Mesendoderm (in vitro differentiated cells): Measurements from ENCODE around the gene PHACTR1.

Source experiments
- DNase-seq: peaks from one replicate; pipeline ENCODE4 v3.0.0; 2013
- H2AK5ac ChIP-seq: 2 replicates; pipeline ENCODE4 v1.6.1; 2013; ENCODE audit warnings: low read length, inconsistent platforms
- H2BK120ac ChIP-seq: 2 replicates; pipeline ENCODE4 v1.6.1; 2013; ENCODE audit warnings: low read depth, mild to moderate bottlenecking, low read length, moderate library complexity, mixed read lengths
- H2BK15ac ChIP-seq: replicated peaks from 2 replicates; pipeline ENCODE4 v1.6.1; 2013; ENCODE audit warnings: low read depth, mild to moderate bottlenecking, moderate library complexity
- H2BK5ac ChIP-seq: 2 replicates; pipeline ENCODE4 v1.6.1; 2013; ENCODE audit warnings: low read length, inconsistent platforms
- H3K18ac ChIP-seq: 2 replicates; pipeline ENCODE4 v1.6.1; 2013; ENCODE audit warnings: mild to moderate bottlenecking, low read length, mixed read lengths
- H3K23ac ChIP-seq: one replicate; pipeline ENCODE4 v1.6.1; 2013; ENCODE audit warnings: low read length
- H3K27ac ChIP-seq: 2 replicates; pipeline ENCODE4 v1.5.1; 2013; ENCODE audit warnings: low read depth, mild to moderate bottlenecking, inconsistent platforms, low read length, moderate library complexity
- H3K27me3 ChIP-seq: 2 replicates; pipeline ENCODE4 v1.6.1; 2013; ENCODE audit warnings: low read length, control low read depth, mild to moderate bottlenecking, inconsistent platforms; ENCODE audit not compliant: insufficient read depth, poor library complexity
- H3K36me3 ChIP-seq: 2 replicates; pipeline ENCODE4 v1.6.1; 2013; ENCODE audit warnings: low read length, inconsistent platforms; ENCODE audit not compliant: control insufficient read depth, insufficient read depth
- H3K4ac ChIP-seq: one replicate; pipeline ENCODE4 v1.6.1; 2013; ENCODE audit warnings: low read depth, mild to moderate bottlenecking, low read length, moderate library complexity
- H3K4me1 ChIP-seq: 2 replicates; pipeline ENCODE4 v1.6.1; 2013; ENCODE audit warnings: low read depth, low read length, inconsistent platforms; ENCODE audit not compliant: control insufficient read depth
- H3K4me2 ChIP-seq: 2 replicates; pipeline ENCODE4 v1.6.1; 2013; ENCODE audit warnings: low read length
- H3K4me3 ChIP-seq: 2 replicates; pipeline ENCODE4 v1.5.1; 2013; ENCODE audit warnings: mild to moderate bottlenecking, low read length
- H3K56ac ChIP-seq: one replicate; pipeline ENCODE4 v1.6.1; 2013; ENCODE audit warnings: low read length
- H3K79me1 ChIP-seq: 2 replicates; pipeline ENCODE4 v1.6.1; 2013; ENCODE audit warnings: low read length, inconsistent platforms
- H3K79me2 ChIP-seq: 2 replicates; pipeline ENCODE4 v1.6.1; 2013; ENCODE audit warnings: mild to moderate bottlenecking, low read length; ENCODE audit not compliant: control insufficient read depth, insufficient read depth
- H3K9ac ChIP-seq: 2 replicates; pipeline ENCODE4 v1.6.1; 2013; ENCODE audit warnings: low read length, inconsistent platforms
- H4K5ac ChIP-seq: one replicate; pipeline ENCODE4 v1.6.1; 2013; ENCODE audit warnings: low read length
- H4K8ac ChIP-seq: one replicate; pipeline ENCODE4 v1.6.1; 2013; ENCODE audit warnings: low read depth, mild to moderate bottlenecking, control low read depth, low read length, moderate library complexity
- WGBS: extraction: QIAGEN DNeasy Blood & Tissue Kit; methylation state at CpG from one replicate; pipeline ENCODE4 v1.1.7; 2013; ENCODE audit warnings: low lambda C conversion rate, missing lambda C conversion rate; ENCODE audit not compliant: insufficient coverage; ENCODE audit errors: extremely low coverage; 5-methylcytosine and 5-hydroxymethylcytosine counted together

The PHACTR1 gene

GRCh38 chr6:13267142-13267651, 550.6 kb downstream of the PHACTR1 start:
- Histone ChIP-seq H3K4ac (no peak overlapping the region), H3K56ac (no peak overlapping the region), H3K27me3 (no peaks in the 10 kb centered on the region), H3K4me1 (peaks cover 2% of the 10 kb centered on the region), H4K5ac (no peak overlapping the region), H3K4me3 (no peak overlapping the region), H3K79me1 (no peaks in the 10 kb centered on the region), H2BK120ac (no peak overlapping the region), H2BK5ac (no peak overlapping the region), H2AK5ac (no peak overlapping the region), H3K79me2 (no peaks in the 10 kb centered on the region), H3K18ac (no peak overlapping the region), H3K4me2 (no peak overlapping the region), H2BK15ac (no peak overlapping the region), H3K9ac (no peak overlapping the region), H4K8ac (no peak overlapping the region), H3K27ac (no peak overlapping the region), H3K36me3 (no peaks in the 10 kb centered on the region), H3K23ac (no peak overlapping the region)
- no CpG with 5 or more reads among the region's 2 CpGs for whole genome bisulfite sequencing
- DNase-seq: no peak

GRCh38 chr6:13268913-13269518, 552.4 kb downstream of the PHACTR1 start:
- WGBS: no CpG with 5 or more reads among the region's 8 CpGs
- Histone ChIP-seq H3K18ac (no peak overlapping the region), H3K4ac (no peak overlapping the region), H4K5ac (no peak overlapping the region), H3K9ac (no peak overlapping the region), H3K27me3 (no peaks in the 10 kb centered on the region), H3K4me1 (peaks cover 2% of the 10 kb centered on the region), H2BK120ac (no peak overlapping the region), H3K56ac (no peak overlapping the region), H3K27ac (no peak overlapping the region), H3K4me2 (no peak overlapping the region), H3K79me1 (no peaks in the 10 kb centered on the region), H2BK15ac (no peak overlapping the region), H2BK5ac (no peak overlapping the region), H3K36me3 (no peaks in the 10 kb centered on the region), H2AK5ac (no peak overlapping the region), H3K23ac (no peak overlapping the region), H4K8ac (no peak overlapping the region), H3K4me3 (no peak overlapping the region), H3K79me2 (no peaks in the 10 kb centered on the region)
- peak; percentile 86 for DNase-seq

- no peak overlapping the region for H3K23ac ChIP-seq
- H3K79me1 ChIP-seq: no peaks in the 10 kb centered on the region
- H3K4me1 ChIP-seq: peaks cover 2% of the 10 kb centered on the region
- no CpG with 5 or more reads among the region's 24 CpGs for WGBS
- H3K18ac ChIP-seq: no peak overlapping the region
- H3K9ac ChIP-seq: no peak overlapping the region
- H2BK120ac ChIP-seq: no peak overlapping the region
- no peak overlapping the region for H3K4ac ChIP-seq
- H3K79me2 ChIP-seq: no peaks in the 10 kb centered on the region
- H3K36me3 ChIP-seq: no peaks in the 10 kb centered on the region
- no peak overlapping the region for H2BK15ac ChIP-seq
- no peak for DNase-seq
- no peak overlapping the region for H4K5ac ChIP-seq
- H3K4me2 ChIP-seq: no peak overlapping the region
- no peak overlapping the region for H4K8ac ChIP-seq
- H3K56ac ChIP-seq: no peak overlapping the region
- H3K27ac ChIP-seq: no peak overlapping the region
- H3K27me3 ChIP-seq: no peaks in the 10 kb centered on the region
- H2BK5ac ChIP-seq: no peak overlapping the region
- H2AK5ac ChIP-seq: no peak overlapping the region
- H3K4me3 ChIP-seq: no peak overlapping the region
Observed at GRCh38 chr6:13272131-13273046, 555.8 kb downstream of the PHACTR1 start.

- Histone ChIP-seq H3K9ac (no peak overlapping the region), H3K4me1 (no peaks in the 10 kb centered on the region), H3K27ac (no peak overlapping the region), H4K8ac (no peak overlapping the region), H3K27me3 (no peaks in the 10 kb centered on the region), H2BK120ac (no peak overlapping the region), H3K79me1 (no peaks in the 10 kb centered on the region), H2AK5ac (no peak overlapping the region), H3K79me2 (no peaks in the 10 kb centered on the region), H4K5ac (no peak overlapping the region), H3K56ac (no peak overlapping the region), H3K23ac (no peak overlapping the region), H3K4ac (no peak overlapping the region), H3K4me3 (no peak overlapping the region), H2BK5ac (no peak overlapping the region), H3K4me2 (no peak overlapping the region), H2BK15ac (no peak overlapping the region), H3K18ac (no peak overlapping the region), H3K36me3 (no peaks in the 10 kb centered on the region)
- no peak for DNase-seq
- no CpG with 5 or more reads among the region's 10 CpGs for WGBS
Observed at GRCh38 chr6:13273202-13273930, 556.8 kb downstream of the PHACTR1 start.

GRCh38 chr6:13273931-13274706, 557.6 kb downstream of the PHACTR1 start:
- H3K79me2 ChIP-seq: no peaks in the 10 kb centered on the region
- H3K9ac ChIP-seq: no peak overlapping the region
- no peak overlapping the region for H3K18ac ChIP-seq
- H2BK120ac ChIP-seq: no peak overlapping the region
- no peaks in the 10 kb centered on the region for H3K4me1 ChIP-seq
- H3K36me3 ChIP-seq: no peaks in the 10 kb centered on the region
- H4K5ac ChIP-seq: no peak overlapping the region
- H3K27ac ChIP-seq: no peak overlapping the region
- H2AK5ac ChIP-seq: no peak overlapping the region
- no peak overlapping the region for H3K23ac ChIP-seq
- no peak overlapping the region for H2BK15ac ChIP-seq
- H4K8ac ChIP-seq: no peak overlapping the region
- no peak overlapping the region for H3K4me2 ChIP-seq
- WGBS: no CpG with 5 or more reads among the region's 21 CpGs
- no peak for DNase-seq
- H2BK5ac ChIP-seq: no peak overlapping the region
- no peak overlapping the region for H3K4ac ChIP-seq
- H3K79me1 ChIP-seq: no peaks in the 10 kb centered on the region
- H3K27me3 ChIP-seq: no peaks in the 10 kb centered on the region
- no peak overlapping the region for H3K4me3 ChIP-seq
- H3K56ac ChIP-seq: peak overlapping the region; percentile 37
